TTC549 (cell line): ENCODE data around the gene IGFL4.

Source experiments
- FAIRE-seq: peaks from 2 replicates; lab custom pipeline; 2012; peaks lifted over from hg19 to GRCh38; lab: Jason Lieb, UNC

The IGFL4 gene

DNA sequence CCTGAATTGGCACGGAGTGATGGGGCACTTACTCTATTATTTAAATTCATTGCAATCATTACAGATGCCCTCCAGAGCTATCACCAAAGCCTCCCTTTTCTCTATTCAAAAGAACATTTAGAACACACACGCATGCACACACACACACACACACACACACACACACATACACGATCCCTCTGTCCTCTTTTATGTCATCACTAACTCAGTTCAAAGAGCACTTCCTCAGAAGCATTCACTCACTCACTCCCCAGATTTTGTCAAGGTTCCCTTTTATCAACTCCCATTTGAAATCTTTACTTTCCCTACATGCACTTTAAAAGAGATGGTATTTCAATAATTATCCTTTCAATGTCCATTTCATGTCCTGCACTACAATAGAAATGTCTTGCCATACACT, 22.4 kb upstream of the IGFL4 start:
- FAIRE-seq, result no peak

DNA sequence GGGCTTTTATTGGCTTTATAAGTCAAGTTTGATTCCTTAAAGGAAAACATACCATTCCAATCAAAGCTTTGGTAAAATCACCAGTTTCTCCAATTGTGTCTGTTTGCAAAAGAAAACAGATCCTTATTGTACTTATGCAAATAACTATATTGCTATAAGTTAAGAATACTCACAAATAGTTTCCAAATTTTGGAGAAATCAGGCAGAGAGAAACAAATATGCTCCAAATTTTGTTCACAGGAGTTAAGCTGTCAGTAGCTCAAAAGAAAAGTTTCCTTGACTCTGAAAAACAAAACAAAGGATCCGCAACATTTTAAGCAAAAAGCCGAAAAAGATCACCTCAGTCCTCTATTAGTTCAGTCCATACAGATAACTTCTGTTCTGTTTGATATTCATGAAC, 19.2 kb upstream of the IGFL4 start:
- FAIRE-seq, result no peak

DNA sequence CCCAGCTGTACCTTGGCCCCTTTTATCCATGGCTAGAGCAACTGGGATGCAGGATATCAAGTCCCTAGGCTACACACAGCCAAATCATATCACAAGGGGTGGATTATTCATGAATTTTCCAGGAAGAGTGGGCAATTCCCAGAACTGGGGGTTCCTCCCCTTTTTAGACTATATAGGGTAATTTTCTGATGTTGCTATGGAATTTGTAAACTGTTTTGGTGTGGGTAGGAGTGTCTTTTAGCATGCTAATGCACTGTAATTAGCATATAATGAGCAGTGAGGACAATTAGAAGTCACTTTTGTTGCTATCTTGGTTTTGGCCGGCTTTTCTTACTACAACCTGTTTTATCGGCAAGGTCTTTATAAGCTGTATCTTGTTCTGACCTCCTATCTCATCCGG, 18.0 kb upstream of the IGFL4 start:
- FAIRE-seq, result no peak

DNA sequence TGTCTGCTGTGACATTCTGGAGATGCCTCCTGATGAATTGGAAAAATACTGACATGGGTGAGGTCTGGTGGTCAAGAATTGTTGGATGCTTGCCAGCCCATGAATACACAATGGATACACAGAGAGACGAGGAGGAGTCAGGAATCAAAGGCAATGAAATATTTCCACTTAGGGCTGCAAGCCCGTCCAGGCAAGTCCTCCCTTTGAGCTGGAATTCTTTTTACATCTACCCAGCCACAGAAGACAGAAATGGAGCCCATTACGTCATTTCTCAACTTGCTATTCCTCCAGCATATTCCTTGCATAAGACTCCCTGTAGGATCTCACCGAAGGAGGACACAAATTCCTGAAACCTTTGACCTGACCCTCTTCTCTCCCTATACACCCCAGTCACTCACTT, 15.7 kb upstream of the IGFL4 start:
- FAIRE-seq, result no peak

DNA sequence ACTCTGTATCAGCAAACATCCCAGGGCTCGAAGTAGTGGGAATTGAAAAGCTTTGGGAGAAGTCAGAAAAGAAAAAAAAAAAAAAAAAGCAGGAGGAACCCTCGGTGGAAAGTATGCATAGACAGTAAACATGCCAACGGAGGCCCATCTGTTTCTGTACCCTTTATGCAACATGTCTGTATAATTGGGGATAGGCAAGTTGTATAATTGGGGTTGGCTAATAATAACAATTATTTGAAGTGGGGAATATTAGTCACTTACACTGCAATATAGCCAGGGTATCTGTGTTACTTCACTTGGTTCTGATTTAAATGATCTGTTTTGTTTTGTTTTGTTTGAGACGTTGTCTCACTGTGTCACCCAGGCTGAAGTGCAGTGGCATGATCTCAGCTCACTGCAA, 12.1 kb upstream of the IGFL4 start:
- FAIRE-seq, result no peak

DNA sequence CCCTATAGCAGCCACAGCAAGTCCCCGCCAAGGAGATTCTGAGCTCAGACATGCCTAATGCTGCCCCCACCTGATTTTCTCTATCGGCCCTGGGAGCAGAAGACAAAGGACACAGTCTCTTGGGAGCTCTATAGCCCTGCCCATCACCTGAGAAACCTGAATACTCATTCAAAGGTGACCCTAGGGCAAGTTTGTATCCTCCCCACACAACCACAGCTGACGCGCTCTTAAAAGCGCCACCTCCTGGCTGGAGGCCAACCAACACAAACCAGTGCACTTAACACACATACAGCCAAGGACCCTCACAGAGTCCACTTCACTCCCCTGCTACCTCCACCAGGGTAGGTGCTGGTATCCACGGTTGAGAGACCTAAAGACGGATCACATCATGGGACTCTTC, 8.8 kb upstream of the IGFL4 start:
- no peak for FAIRE-seq

DNA sequence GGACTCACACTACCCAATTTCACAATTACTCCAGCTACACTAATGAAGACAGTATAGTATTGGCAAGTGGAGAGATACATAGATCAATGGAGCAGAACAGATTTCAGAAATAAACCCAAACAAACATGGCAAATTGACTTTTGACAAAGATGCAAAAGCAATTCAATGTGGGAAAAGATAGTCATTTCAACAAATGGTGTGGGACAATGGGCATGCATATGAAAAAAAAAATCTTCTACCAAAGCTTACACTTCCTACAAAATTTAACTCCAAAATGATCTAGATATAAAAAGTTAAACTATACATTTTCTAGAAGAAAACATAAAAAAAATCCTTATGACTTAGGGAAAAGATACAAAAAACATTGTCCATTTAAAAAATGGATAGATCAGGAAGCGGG, 2.7 kb upstream of the IGFL4 start:
- FAIRE-seq, result no peak

DNA sequence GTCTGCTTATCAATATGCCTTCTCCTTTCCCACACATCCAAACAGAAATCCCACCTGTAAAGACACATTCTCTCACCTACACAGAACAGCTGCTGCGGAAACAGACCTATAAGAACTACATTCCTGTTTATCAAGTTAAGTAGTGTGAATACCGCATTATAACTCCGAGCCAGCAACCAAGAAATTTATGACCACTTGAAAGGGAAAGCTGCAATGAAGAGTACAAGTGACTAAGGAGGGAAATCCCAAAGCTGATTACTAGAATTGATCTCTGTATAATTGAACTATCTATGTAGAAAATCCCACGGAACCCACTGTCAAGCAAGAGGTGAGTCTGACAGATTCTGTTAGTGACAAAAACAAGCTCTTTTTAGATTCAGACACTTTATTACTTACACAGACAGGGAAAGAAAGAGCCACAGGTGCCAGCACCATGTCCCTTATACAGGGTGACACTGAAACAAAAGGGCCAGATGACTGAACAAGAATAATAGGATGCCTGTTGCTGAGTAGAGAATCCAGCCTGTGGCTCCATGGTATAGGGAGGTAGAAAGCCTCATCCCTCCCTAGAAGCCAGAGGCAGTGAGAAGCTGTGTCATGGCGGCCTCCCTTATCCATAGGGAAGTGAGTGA, 1.6 kb upstream of the IGFL4 start:
- FAIRE-seq, result no peak

DNA sequence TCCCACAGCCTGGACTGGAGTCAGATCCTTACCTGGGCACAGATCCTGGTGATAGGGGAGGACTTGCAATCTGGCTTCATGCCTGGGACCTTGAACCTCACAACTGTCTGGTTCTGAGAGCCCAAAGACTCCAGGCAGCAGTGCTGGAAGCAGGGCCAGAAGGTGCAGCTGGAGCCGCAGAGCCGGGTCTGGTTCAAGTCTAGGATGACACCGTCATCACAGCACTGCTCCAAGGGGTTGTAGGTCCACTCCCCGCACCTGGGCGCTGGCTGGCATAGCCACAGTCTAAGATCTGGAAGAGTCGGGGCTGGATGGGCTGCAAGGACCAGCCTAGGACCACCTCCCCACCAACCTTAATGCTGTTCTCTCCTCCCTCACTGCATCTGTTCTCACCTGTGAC, 677 bp downstream of the IGFL4 start:
- FAIRE-seq, result no peak

DNA sequence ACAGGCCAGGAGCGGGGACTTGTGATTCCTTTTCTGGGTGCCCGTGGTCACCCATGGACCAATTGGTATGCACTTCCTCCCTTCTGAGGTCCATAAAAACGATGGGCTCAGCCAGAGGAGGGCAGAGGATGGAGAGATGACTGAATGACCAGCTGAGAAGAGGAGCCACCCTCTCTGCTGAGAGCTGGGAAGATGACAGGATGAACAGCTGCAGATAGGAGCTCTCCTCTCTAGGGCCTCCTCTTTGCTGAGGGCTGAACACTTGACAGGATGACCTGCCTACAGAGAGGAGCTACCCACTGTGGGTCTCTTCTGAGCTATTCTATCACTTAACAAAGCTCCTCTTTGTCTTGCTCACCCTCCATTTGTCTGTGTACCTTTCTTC, 4.1 kb downstream of the IGFL4 start:
- FAIRE-seq, result no peak

DNA sequence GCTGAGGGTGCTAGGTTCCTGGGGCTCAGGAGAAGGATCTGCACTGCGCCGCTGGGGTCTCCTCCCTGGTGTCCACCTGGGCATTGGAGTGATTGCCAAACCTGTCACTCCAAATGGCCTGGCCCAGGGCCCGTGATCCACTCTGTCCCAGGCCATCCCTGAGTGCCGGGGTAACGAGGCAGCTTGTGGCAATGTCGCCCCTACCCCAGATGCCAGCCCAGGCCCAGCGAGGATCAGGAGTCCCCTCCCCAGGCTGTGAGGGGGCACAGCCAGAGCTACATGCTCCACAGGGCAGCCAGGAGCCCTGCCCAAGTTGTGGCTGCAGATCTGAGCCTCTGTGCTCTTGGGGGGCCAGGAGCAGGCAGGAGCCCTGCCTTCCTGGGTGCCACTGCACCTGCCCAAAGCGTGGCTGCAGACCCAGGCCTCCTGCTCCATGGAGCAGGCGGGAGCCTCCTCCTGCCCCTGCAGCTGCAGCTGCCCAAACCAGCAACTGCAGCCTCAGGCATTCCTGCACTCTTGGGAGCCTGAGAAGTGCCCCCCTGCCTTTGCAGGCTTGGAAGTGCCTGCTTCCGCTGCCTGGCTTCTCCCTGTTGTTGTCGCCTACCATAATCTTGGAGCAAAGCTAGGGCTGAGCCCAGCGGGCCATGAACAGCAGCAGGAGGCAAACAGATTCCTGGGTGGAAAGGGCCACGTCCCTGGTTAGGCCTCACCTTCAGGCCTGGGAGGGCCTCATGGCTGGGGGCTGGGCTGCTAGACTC, 4.6 kb downstream of the IGFL4 start:
- no peak for FAIRE-seq

DNA sequence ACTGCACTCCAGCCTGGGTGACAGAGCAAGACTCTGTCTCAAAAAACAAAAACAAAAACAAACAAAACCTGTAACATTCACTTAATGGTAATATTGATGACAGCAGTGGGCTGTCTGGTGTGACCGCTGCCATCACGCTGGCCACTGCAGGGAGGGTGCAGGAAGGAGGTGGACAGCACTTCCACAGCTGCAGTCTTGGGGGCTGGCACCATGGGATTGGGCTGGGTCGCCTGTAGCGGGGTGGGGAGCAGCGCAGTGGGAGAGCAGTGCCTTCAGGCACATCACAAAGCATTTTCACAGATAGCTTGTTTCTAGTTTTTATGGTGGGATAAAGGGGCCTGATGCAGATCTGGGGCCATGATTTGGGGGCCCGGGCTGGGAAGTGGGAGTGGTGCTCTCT, 5.3 kb downstream of the IGFL4 start:
- no peak for FAIRE-seq

DNA sequence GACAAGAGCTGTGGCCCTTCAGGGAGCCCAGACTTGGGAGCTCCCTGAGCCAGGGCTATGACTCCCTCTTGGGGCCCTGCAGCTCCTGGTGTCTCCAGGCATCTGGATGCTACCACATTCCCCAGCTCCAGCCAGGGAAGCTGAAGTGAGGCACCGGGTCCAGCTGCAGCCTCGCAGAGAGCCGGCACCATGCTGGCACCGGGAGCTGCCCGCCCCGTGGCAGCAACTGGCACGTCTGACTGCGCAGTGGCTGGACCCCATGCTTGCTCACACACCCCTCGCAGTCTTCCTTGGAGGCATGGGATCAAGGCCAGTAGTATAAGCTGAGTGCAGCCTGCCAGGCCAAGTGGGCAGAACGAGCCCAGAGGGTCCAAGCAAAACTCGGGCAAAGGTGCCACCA, 7.4 kb downstream of the IGFL4 start:
- no peak for FAIRE-seq

DNA sequence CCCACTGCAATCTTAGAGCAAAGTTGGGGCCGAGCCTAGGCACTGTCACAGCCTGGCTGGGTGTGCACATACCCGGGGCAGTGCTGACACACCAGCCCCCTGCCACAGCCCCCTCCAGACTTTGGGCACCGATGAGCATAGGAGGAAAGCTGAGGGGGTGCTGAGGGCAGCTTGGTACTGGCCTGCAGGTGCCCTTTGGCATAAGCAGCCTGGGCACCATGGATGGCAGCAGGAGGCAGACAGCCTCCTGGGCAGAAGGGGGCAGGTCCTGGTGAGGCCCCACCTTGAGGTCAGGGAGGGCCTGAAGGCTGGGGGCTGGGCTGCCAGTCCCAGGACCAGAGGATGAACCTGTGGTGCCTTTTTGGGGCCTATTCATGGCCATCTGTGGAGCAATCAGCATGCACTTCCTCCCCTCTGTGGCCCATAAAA, 8.2 kb downstream of the IGFL4 start:
- FAIRE-seq, result no peak

DNA sequence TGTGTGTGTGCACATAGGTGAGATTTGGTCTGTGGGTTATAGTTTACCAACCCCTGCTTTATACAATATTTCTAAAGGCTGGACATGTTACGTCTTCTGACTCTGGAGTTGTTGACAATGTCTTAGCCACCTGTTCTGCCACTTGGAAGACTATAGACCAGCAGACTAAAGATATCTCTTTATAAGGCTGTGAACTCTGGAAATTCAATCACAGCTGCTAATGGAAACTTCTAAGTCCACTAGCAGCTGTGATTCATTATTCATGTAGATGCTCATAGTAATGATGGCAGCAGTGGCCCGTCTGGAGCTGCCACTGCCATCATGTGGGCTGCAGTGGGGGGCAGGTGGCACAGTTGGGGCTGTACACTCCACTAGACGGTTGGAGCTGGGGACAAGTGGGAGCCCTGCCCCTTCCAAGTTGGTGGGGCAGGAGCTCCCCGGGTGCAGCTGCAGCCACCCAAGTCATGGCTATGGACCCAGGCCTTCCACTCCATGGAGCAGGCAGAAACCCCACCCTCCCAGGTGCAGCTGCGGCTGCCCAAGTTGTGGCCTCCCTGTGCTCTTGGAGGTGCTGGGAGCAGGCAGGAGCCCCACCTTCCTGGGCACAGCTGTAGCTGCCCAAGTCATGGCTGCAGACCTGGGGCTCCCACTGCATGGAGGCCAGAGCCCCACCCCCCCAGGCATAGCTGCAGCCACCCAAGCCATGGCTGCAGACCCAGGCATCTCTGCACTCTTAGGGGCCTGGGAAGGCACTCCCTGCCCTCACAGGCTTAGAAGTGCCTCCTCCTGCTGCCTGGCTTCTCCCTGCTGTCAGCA, 8.8 kb downstream of the IGFL4 start:
- FAIRE-seq, result no peak

DNA sequence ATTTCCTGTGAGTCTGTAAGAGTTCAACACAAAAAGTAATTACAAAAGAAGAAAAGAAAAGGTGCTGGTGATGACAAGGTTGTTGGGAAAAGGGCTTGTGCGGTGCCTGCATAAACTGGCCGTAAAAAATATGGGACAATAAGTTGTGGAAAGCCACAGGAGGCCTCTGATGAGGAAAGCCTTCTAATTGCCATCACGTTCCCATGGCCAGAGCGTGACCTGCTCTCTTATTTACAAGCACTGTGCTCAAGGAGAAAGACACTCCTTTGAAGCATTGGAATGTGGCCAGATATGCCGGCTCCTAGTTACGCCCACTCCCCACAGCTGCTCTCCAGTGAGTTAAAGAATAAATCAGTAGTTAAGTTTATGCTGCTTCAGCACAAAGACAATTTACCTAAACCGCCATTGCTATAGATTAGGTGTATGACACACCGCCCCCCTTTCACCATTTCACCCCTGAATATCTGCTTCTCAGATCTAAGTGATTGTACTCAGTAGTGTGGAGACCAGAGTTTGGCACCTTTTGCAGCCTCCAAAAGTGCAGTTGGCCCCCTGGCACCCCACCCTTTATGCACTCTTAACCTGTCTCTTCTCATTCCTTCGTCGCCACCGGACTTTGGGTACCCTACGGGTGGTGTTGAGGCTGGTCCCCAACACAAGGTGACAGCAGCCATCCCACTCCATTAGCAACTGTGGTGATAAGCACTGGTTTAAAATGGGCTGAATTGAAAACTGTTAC, 9.8 kb downstream of the IGFL4 start:
- FAIRE-seq, result no peak

DNA sequence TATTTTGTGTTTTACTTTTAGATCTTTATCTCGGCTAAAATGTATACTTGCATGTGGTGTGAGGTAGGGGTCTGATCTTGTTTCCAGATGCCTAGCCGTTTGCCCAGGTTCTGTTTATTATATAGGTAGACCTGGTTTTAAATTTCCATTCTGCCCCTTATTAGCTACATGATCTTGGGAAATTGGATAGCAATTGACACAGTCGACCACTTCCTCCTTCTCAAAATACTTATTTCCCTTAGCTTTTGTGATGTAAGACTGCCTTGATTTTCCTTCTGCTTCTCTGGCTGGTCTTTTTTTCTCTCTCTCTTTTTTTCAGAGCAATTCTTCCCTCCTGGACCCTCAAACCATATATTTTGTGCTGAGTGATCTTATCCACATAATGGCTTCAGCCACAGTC, 15.0 kb downstream of the IGFL4 start:
- no peak for FAIRE-seq

DNA sequence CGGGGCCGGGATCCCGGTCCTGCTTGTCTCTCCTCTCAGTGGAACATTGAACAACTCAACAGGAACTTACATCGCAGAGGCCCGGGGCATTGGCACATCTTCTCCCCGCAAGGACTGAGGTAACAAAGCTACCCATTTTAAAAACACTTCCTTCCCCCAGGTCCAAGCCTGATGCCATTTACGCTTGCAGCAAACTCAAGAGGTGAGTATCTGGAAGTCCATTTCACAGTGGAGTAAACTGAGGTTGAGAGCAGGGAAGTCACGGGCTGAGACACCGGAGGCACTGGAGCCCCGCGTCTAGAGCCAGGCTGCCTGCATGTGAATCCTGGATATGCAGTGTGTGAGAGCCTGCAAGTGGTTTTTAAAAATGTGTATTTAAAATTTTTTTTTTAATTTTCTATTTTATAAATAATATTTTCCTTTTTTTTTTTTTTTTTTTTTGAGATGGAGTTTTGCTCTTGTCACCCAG, 17.5 kb downstream of the IGFL4 start:
- no peak for FAIRE-seq

DNA sequence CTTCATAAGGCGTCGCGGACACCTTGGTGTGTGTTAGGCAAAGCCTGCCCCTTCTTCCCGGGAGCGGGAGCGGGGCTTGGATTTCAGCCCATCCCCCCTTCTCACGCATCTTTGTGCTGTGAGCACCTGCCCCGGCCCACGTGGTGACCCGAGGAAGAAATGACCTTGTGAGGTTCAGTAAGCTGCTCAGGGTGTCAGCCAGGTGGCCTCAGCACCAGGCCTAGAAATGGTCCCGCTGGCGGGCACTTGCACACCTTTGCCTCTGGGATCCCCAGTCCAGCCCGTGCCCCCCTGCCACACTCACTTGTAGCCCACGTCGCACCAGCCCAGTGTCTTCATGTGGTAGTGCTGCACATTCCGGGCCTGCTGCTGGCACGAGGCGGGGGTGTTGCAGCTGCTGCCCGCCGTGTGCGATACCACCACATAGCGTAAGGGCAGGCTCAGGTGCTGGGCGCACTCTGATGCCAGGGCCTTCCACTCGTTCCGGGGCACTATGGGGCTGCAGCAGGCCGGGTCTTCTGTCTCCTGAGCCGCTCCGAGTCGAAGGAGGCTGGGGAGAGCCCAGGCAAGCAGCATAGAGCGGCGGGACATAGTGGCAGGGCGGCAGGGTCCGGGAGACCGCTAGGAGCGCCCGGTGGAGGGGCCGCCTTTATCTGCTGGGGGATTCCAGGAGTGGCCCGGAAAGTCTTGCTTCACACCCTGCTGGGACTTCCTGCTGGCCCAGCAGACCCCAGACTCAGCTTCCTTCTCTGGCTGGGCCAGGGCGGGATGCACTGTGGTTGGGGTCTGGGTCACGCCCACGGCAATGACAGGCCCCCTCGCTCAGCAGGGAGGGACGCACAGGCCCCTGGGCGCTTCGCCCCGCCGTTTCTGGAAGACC, 18.1 kb downstream of the IGFL4 start, which contains the start of gene PGLYRP1:
PGLYRP1 (minus strand) TSS at position 623 of the 880 bp plus-strand sequence; CDS start at position 591, 32 bp downstream.
- no peak for FAIRE-seq

DNA sequence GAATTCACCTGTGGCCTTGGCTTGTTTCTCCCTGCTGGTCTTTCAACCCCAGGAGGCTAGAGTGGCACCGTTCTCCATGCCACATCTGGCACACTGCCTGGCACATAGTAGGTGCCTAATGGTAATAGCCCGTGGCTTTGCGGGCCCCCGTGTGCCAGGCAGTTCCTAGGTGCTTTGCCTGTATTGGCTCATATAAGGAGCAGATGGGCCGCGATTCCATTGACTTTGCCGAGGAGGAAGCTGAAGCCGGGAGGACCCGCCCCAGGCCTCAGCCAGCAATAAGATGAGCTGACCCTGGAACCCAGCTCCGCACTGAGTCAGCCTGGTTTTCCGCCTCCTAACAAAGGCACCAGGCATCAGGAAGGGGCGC, 18.8 kb downstream of the IGFL4 start:
- no peak for FAIRE-seq

DNA sequence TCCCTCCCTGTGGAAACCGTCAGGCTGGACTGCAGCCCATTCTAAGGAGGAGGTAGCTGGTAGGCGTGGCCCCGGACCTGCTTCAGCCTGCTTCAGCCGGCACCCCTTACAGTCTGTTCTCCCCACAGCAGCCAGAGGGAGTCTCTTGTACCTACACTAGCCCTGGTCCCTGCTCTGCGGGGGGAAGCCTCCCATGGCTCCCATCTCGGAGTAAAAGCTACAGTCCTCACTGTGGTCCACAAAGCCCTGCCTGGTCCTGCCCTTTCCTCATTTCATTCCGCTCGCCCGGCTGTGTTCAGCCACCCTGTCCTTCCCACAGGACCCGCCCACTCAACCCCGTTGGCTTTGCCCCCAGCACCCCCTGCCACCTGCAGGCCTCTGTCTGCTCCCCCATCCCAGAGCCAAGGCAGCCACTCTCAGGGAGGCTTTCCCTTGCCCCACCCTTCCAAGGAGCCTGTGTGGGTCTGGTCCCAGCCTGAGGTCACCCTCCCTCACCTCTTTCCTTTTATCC, 19.2 kb downstream of the IGFL4 start:
- no peak for FAIRE-seq

DNA sequence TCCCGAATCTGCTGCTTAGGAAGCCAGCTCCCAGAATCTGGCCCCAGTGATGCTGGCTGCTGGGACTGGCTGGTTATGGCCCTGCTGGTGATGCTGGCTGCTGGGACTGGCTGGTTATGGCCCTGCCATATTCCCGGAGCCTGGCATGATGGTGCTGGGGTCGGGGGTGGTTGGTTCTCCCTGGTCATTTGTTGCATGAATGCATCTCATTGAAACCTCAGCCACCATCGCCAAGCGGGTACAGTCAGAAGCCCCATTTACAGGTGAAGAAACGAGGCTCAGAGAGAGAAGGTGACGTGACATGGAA, 20.0 kb downstream of the IGFL4 start:
- no peak for FAIRE-seq
